Effector memory CD4-positive, alpha-beta T cell (primary cell): ENCODE measurements around the gene SLC25A40.

Experiments
- DNase-seq, 3 donors: peaks; one replicate each; pipeline ENCODE4 v3.0.0-alpha.2; 2020
- H3K27ac ChIP-seq: 2 replicates; pipeline ENCODE4 v1.7.0; 2013; ENCODE audit warnings: mild to moderate bottlenecking, low read length, moderate library complexity; ENCODE audit not compliant: insufficient read depth, poor library complexity, severe bottlenecking
- H3K27me3 ChIP-seq: replicated peaks from 2 replicates; pipeline ENCODE4 v1.7.0; 2013; ENCODE audit warnings: mild to moderate bottlenecking, low read length; ENCODE audit not compliant: insufficient read depth, control insufficient read depth, poor library complexity, severe bottlenecking
- H3K36me3 ChIP-seq: 2 replicates; pipeline ENCODE4 v1.7.0; 2013; ENCODE audit warnings: mild to moderate bottlenecking, low read length, moderate library complexity; ENCODE audit not compliant: control insufficient read depth, insufficient read depth
- H3K4me1 ChIP-seq: 2 replicates; pipeline ENCODE4 v1.7.0; 2013; ENCODE audit warnings: low read length, mild to moderate bottlenecking; ENCODE audit not compliant: control insufficient read depth, insufficient read depth, poor library complexity, severe bottlenecking
- H3K4me3 ChIP-seq: 2 replicates; pipeline ENCODE4 v1.7.0; 2013; ENCODE audit warnings: low read length, low read depth, mild to moderate bottlenecking; ENCODE audit not compliant: insufficient read depth, poor library complexity, severe bottlenecking
- H3K9me3 ChIP-seq: 2 replicates; pipeline ENCODE4 v1.7.0; 2013; ENCODE audit warnings: mild to moderate bottlenecking, low read length, moderate library complexity; ENCODE audit not compliant: control insufficient read depth

Gene SLC25A40

DNA sequence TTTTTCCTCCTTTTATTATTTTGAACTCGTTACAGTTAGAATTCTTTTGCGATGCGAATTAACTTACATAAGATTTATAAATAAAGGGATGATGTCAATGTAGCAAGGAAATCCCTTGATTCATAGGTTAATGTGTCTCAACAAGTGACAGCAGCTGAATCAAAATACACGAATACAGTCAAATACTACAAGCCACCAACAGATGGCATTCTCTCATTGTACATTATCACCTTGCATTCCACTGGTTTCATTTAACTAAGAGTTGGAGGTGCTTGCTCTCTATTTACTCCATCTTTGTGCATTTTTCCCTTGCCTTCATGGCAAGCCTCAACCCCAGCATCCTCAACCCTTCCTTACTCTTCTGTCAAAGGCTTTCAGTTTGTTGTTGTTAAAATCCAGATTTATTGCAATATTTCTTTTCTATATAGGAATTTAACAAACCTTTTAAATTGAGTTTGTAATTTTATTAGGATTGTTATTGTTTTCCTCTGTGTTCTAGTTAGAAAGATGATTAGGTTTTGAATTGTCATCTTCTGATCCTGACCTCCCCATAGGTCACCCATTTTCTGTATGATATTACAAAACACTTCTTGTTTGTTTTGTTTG is 78.3 kb downstream of the SLC25A40 start:
- no peak for DNase-seq
- H3K27ac ChIP-seq, result no peak overlapping the region
- no peaks in the 10 kb centered on the region for H3K9me3 ChIP-seq
- H3K27me3 ChIP-seq, result no peaks in the 10 kb centered on the region
- no peaks in the 10 kb centered on the region for H3K36me3 ChIP-seq
- no peak overlapping the region for H3K4me3 ChIP-seq
- no peaks in the 10 kb centered on the region for H3K4me1 ChIP-seq

- H3K9me3 ChIP-seq, result no peaks in the 10 kb centered on the region
- H3K4me3 ChIP-seq, result no peak overlapping the region
- no peaks in the 10 kb centered on the region for H3K27me3 ChIP-seq
- no peaks in the 10 kb centered on the region for H3K4me1 ChIP-seq
- no peak overlapping the region for H3K27ac ChIP-seq
- DNase-seq, result no peak
- H3K36me3 ChIP-seq, result no peaks in the 10 kb centered on the region
Observed at GRCh38 chr7:87797395-87797794, 78.8 kb downstream of the SLC25A40 start.

GRCh38 chr7:87785368-87785995 is 90.7 kb downstream of the SLC25A40 start:
- H3K36me3 ChIP-seq, result no peaks in the 10 kb centered on the region
- H3K27me3 ChIP-seq, result no peaks in the 10 kb centered on the region
- DNase-seq, result no peak
- no peaks in the 10 kb centered on the region for H3K4me1 ChIP-seq
- H3K4me3 ChIP-seq, result no peak overlapping the region
- no peak overlapping the region for H3K27ac ChIP-seq
- no peaks in the 10 kb centered on the region for H3K9me3 ChIP-seq

DNA sequence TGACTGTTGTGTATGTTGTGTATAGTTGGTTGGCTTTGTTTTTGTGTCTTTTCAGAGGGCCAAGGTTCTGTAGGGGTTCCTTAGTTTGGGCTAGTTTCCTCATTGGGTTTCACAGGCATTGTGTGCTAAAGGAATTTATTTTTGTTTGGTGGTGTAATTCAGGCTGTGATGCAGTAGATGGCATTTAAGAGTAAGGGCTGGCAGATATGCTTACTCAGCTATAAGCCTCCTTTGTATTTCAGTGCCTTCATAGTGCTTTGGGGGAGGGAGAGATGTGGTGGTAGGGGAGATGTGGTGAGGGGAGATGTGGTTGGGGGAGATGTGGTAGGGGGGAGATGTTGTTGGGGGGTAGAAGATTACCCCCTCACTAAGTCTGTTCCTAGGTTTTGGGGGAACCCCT is 91.7 kb downstream of the SLC25A40 start:
- no peaks in the 10 kb centered on the region for H3K36me3 ChIP-seq
- DNase-seq, result no peak
- H3K27me3 ChIP-seq, result no peaks in the 10 kb centered on the region
- H3K4me3 ChIP-seq, result no peak overlapping the region
- no peaks in the 10 kb centered on the region for H3K9me3 ChIP-seq
- H3K27ac ChIP-seq, result no peak overlapping the region
- H3K4me1 ChIP-seq, result no peaks in the 10 kb centered on the region
